ENCODE data around the gene CRELD1. TPM values are rescaled to one million over a fixed set of nuclear protein-coding genes. Genes with fewer than 3 reads are reported as not detected.

CRELD1 gene
- total and polyA plus RNA-seq, 10 of the 15 experiments (the other 5 are each of a cell fraction or from before 2014, with no cell fraction given): 1.3 to 15.9 (median 8.8) TPM

DNA sequence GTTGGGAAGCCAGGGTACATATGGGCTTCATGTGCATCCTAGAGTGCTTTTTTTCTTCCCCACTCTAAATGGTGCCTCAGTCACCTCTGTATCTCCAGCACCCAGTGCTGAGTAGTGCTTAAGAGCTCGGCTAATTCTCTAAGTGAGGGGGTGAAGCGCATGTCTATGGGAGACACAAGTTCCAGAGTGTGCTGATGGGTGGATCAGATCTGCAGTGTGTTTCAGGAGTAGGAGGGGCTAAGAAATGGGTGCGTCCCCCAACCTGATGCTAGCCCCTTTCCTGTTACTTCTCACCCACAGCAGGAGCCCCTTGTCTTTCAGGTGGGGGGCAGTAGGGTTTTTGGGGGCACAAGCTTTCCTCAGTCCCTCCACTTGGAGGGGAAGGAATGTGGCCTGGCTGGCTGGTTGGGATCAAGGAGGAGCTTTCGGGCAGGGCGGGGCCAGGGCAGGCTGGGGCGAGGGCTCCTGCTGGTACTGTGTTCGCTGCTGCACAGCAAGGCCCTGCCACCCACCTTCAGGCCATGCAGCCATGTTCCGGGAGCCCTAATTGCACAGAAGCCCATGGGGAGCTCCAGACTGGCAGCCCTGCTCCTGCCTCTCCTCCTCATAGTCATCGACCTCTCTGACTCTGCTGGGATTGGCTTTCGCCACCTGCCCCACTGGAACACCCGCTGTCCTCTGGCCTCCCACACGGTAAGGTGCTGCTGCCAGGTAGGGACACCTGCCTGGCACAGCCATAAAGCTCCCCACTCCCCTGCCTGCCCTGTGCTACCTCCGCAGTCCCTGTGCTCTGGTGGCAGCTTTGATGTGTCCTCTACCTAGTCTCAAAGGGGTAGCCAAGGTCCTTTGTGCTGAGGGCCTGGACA is 31.0 kb upstream of the CRELD1 start, which contains the start of gene IL17RE:
IL17RE (plus strand) TSS at position 477 of the 866 bp plus-strand sequence; CDS start at position 562, 85 bp downstream.
- Histone ChIP-seq H3K36me3 (ENCODE audit: control insufficient read depth in 2 of 2, insufficient read depth in 2 of 2, low read length in 1 of 2) (no peaks in the 10 kb centered on the region; a peak in 1 of 4 replicates), H3K9me3 (replicated peaks; ENCODE audit: control insufficient read depth, insufficient read depth, low read length) (no peaks in the 10 kb centered on the region), H3K9ac (ENCODE audit: control insufficient read depth, insufficient read depth, low read length) (no peak within 1 kb of the TSS), H3K4me2 (ENCODE audit: control insufficient read depth, insufficient read depth) (no peak within 1 kb of the TSS), H4K20me1 (ENCODE audit: control insufficient read depth, insufficient read depth) (no peaks in the 10 kb centered on the region), H3K79me2 (ENCODE audit: control insufficient read depth, insufficient read depth, low read length) (no peaks in the 10 kb centered on the region), H3K4me3 (no peak within 1 kb of the TSS), H3K4me1 (ENCODE audit: control insufficient read depth, insufficient read depth, low read length) (peaks cover 8% of the 10 kb centered on the region), H3K27ac (ENCODE audit: control insufficient read depth, insufficient read depth) (no peak within 1 kb of the TSS; the same call in 1 of the 2 replicates), H2AFZ (ENCODE audit: control insufficient read depth, low read depth, low read length) (peak within 1 kb of the TSS; percentile 48), H3K27me3 (replicated peaks in 1 of 2; ENCODE audit: control insufficient read depth in 2 of 2, insufficient read depth in 2 of 2, low read length in 1 of 2) (no peaks in the 10 kb centered on the region)
- intact Hi-C loops (cut with micrococcal nuclease; ENCODE audit: unreplicated experiment) (no loop called here), in situ Hi-C loops (cut with MboI) (no loop called here)
- no peak for TF ChIP-seq CREB1 (IDR thresholded peaks at IDR 0.05; ENCODE audit: low read depth)
- TF ChIP-seq HDGF (IDR thresholded peaks at IDR 0.05): no peak
- TF ChIP-seq STAT1 (conservative IDR thresholded peaks at IDR 0.05): no peak
- no peak for TF ChIP-seq GABPA (IDR thresholded peaks at IDR 0.05; ENCODE audit: low read depth)
- TF ChIP-seq CHD4 (IDR thresholded peaks at IDR 0.05): no peak
- no peak for TF ChIP-seq TAF1 (IDR thresholded peaks at IDR 0.05; ENCODE audit: borderline replicate concordance, low read depth, low read length)
- TF ChIP-seq SREBF1 (IDR thresholded peaks at IDR 0.05; ENCODE audit: low read length): no peak
- no peak for TF ChIP-seq FOS (IDR thresholded peaks at IDR 0.05; ENCODE audit: borderline replicate concordance, extremely low read depth, insufficient read length)
- TF ChIP-seq, protein P1, sequence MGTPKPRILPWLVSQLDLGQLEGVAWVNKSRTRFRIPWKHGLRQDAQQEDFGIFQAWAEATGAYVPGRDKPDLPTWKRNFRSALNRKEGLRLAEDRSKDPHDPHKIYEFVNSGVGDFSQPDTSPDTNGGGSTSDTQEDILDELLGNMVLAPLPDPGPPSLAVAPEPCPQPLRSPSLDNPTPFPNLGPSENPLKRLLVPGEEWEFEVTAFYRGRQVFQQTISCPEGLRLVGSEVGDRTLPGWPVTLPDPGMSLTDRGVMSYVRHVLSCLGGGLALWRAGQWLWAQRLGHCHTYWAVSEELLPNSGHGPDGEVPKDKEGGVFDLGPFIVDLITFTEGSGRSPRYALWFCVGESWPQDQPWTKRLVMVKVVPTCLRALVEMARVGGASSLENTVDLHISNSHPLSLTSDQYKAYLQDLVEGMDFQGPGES (IDR thresholded peaks at IDR 0.05): no peak
- no peak for TF ChIP-seq ZZZ3 (IDR thresholded peaks at IDR 0.05; ENCODE audit: control insufficient read depth, insufficient read length, low read depth)
- TF ChIP-seq, protein P2, sequence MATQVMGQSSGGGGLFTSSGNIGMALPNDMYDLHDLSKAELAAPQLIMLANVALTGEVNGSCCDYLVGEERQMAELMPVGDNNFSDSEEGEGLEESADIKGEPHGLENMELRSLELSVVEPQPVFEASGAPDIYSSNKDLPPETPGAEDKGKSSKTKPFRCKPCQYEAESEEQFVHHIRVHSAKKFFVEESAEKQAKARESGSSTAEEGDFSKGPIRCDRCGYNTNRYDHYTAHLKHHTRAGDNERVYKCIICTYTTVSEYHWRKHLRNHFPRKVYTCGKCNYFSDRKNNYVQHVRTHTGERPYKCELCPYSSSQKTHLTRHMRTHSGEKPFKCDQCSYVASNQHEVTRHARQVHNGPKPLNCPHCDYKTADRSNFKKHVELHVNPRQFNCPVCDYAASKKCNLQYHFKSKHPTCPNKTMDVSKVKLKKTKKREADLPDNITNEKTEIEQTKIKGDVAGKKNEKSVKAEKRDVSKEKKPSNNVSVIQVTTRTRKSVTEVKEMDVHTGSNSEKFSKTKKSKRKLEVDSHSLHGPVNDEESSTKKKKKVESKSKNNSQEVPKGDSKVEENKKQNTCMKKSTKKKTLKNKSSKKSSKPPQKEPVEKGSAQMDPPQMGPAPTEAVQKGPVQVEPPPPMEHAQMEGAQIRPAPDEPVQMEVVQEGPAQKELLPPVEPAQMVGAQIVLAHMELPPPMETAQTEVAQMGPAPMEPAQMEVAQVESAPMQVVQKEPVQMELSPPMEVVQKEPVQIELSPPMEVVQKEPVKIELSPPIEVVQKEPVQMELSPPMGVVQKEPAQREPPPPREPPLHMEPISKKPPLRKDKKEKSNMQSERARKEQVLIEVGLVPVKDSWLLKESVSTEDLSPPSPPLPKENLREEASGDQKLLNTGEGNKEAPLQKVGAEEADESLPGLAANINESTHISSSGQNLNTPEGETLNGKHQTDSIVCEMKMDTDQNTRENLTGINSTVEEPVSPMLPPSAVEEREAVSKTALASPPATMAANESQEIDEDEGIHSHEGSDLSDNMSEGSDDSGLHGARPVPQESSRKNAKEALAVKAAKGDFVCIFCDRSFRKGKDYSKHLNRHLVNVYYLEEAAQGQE (IDR thresholded peaks at IDR 0.05; ENCODE audit: low read depth, low read length): no peak
- no peak for TF ChIP-seq TCF7 (IDR thresholded peaks at IDR 0.05; ENCODE audit: borderline replicate concordance)
- TF ChIP-seq SMC3 (IDR thresholded peaks at IDR 0.05; ENCODE audit: borderline replicate concordance, low read length): no peak
- TF ChIP-seq FOXK2 (IDR thresholded peaks at IDR 0.05): no peak
- no peak for TF ChIP-seq NBN (IDR thresholded peaks at IDR 0.05)
- no peak for TF ChIP-seq NFIC (IDR thresholded peaks at IDR 0.05; ENCODE audit: low read depth, low read length)
- TF ChIP-seq MXI1 (IDR thresholded peaks at IDR 0.05; ENCODE audit: low read depth, low read length): no peak
- no peak for TF ChIP-seq SMAD5 (IDR thresholded peaks at IDR 0.05; ENCODE audit: low read depth)
- no peak for TF ChIP-seq ZNF24 (IDR thresholded peaks at IDR 0.05)
- RAD21 ChIA-PET (ENCODE audit: unreplicated experiment): interaction anchor here (0.9 kb wide), 1 partner anchor 18 kb away, joined by 3 read pairs; no protein-coding TSS in a partner anchor
- CTCF ChIA-PET: interaction anchor here (1.6 kb wide), 1 partner anchor 29 kb away, joined by 7 read pairs; no protein-coding TSS in a partner anchor
- no peak for DNase-seq (ENCODE audit: low read depth, low spot score)
- POLR2A ChIA-PET: interaction anchor here (0.6 to 2.8 kb wide), 6 partner anchors 9 to 73 kb away, joined by 3 to 9 read pairs (median 4); partner anchors contain the start of gene CIDEC
- peak; percentile 10; the same call in 1 of the 3 replicates for ATAC-seq
- SMC1A ChIA-PET (ENCODE audit: uncharacterized antibody, unreplicated experiment): interaction anchor here (1.1 to 2.0 kb wide), 2 partner anchors 8 to 13 kb away, joined by 7 read pairs; no protein-coding TSS in a partner anchor
- BruUV-seq (replicated peaks): no TSS peak
- no peak for FAIRE-seq
- 66% methylated on average over 13 of the region's 13 CpGs for WGBS (ENCODE audit: insufficient coverage, insufficient replicate concordance, low lambda C conversion rate, missing lambda C conversion rate)
